Ishikawa (cell line): ENCODE data around the gene NTNG2.

Experiments used
- CEBPB ChIP-seq: IDR thresholded peaks from 2 replicates; pipeline ENCODE4 v1.6.1; 2012
- CREB1 ChIP-seq: IDR thresholded peaks from 2 replicates; pipeline ENCODE4 v1.6.1; 2012; ENCODE audit warnings: low read depth
- EGR1 ChIP-seq: IDR thresholded peaks from 2 replicates; pipeline ENCODE4 v1.6.1; 2012
- EP300 ChIP-seq: IDR thresholded peaks from 2 replicates; pipeline ENCODE4 v1.6.1; 2012; ENCODE audit warnings: borderline replicate concordance
- FOXM1 ChIP-seq: IDR thresholded peaks from 2 replicates; pipeline ENCODE4 v1.6.1; 2012; ENCODE audit warnings: low read depth, borderline replicate concordance
- MAX ChIP-seq: IDR thresholded peaks from 2 replicates; pipeline ENCODE4 v1.6.1; 2012
- NFIC ChIP-seq: IDR thresholded peaks from 2 replicates; pipeline ENCODE4 v1.6.1; 2012
- RAD21 ChIP-seq: IDR thresholded peaks from 2 replicates; pipeline ENCODE4 v1.6.1; 2012; ENCODE audit warnings: low read depth
- REST ChIP-seq: IDR thresholded peaks from 2 replicates; pipeline ENCODE4 v1.6.1; 2012; ENCODE audit warnings: low read depth, mild to moderate bottlenecking
- TAF1 ChIP-seq: IDR thresholded peaks from 2 replicates; pipeline ENCODE4 v1.6.1; 2012; ENCODE audit warnings: low read depth, mild to moderate bottlenecking
- TCF12 ChIP-seq: IDR thresholded peaks from 2 replicates; pipeline ENCODE4 v1.6.1; 2012; ENCODE audit warnings: low read depth
- TEAD4 ChIP-seq: IDR thresholded peaks from 2 replicates; pipeline ENCODE4 v1.6.1; 2012
- USF1 ChIP-seq: IDR thresholded peaks from 2 replicates; pipeline ENCODE4 v1.6.1; 2012
- YY1 ChIP-seq: IDR thresholded peaks from 2 replicates; pipeline ENCODE4 v1.6.1; 2012; ENCODE audit warnings: low read depth
- ZBTB7A ChIP-seq: IDR thresholded peaks from 2 replicates; pipeline ENCODE4 v1.6.1; 2012; ENCODE audit warnings: low read depth

NTNG2 gene

GRCh38 chr9:132210472-132211145 lies 48.8 kb downstream of the NTNG2 start:
- no peak for TF ChIP-seq CEBPB
- no peak for TF ChIP-seq YY1
- no peak for TF ChIP-seq TAF1
- no peak for TF ChIP-seq MAX
- TF ChIP-seq CREB1: no peak
- TF ChIP-seq RAD21: no peak
- TF ChIP-seq TEAD4: no peak
- no peak for TF ChIP-seq REST
- no peak for TF ChIP-seq FOXM1
- TF ChIP-seq ZBTB7A: no peak
- TF ChIP-seq USF1: no peak
- TF ChIP-seq EP300: no peak
- TF ChIP-seq NFIC: no peak

GRCh38 chr9:132211570-132211969 lies 49.7 kb downstream of the NTNG2 start:
- TF ChIP-seq USF1: no peak

- TF ChIP-seq MAX (0 out of 2 replicates have a peak, but pooled peaks have one; percentile 24), TCF12 (peak; percentile 76), RAD21 (no peak), REST (no peak), TAF1 (no peak), ZBTB7A (peak; percentile 61; the same call in 1 of the 2 replicates), YY1 (no peak), USF1 (no peak), CEBPB (no peak), FOXM1 (no peak), TEAD4 (peak; percentile 78), EGR1 (no peak), NFIC (peak; percentile 71), EP300 (0 out of 2 replicates have a peak, but pooled peaks have one; percentile 31), CREB1 (no peak)
Measured at GRCh38 chr9:132214027-132214622, 52.3 kb downstream of the NTNG2 start.

GRCh38 chr9:132216861-132217619 lies 55.2 kb downstream of the NTNG2 start:
- TF ChIP-seq RAD21 (no peak), MAX (no peak), CEBPB (no peak)

GRCh38 chr9:132218208-132218607 lies 56.4 kb downstream of the NTNG2 start:
- TF ChIP-seq CREB1 (no peak), EGR1 (no peak), CEBPB (no peak), TEAD4 (no peak), EP300 (no peak), NFIC (no peak), ZBTB7A (no peak), REST (no peak), YY1 (no peak), RAD21 (no peak), MAX (no peak), TCF12 (no peak), TAF1 (no peak), FOXM1 (no peak), USF1 (no peak)
